HG03571 (cell line): Measurements from ENCODE around the gene RPS6KB2.
"Not testable (repeated sequence)": the region's sequence is repeated elsewhere in the genome, so short reads cannot be mapped to it uniquely, and the experiment has no call there.

Experiments
- ATAC-seq: cut with Tn5 transposase; IDR thresholded peaks from one replicate; pipeline ENCODE4 v1.9.1; 2021; ENCODE audit not compliant: unreplicated experiment

RPS6KB2 gene

GRCh38 chr11:67397536-67397935 is 30.8 kb upstream of the RPS6KB2 start:
- no peak for ATAC-seq

DNA sequence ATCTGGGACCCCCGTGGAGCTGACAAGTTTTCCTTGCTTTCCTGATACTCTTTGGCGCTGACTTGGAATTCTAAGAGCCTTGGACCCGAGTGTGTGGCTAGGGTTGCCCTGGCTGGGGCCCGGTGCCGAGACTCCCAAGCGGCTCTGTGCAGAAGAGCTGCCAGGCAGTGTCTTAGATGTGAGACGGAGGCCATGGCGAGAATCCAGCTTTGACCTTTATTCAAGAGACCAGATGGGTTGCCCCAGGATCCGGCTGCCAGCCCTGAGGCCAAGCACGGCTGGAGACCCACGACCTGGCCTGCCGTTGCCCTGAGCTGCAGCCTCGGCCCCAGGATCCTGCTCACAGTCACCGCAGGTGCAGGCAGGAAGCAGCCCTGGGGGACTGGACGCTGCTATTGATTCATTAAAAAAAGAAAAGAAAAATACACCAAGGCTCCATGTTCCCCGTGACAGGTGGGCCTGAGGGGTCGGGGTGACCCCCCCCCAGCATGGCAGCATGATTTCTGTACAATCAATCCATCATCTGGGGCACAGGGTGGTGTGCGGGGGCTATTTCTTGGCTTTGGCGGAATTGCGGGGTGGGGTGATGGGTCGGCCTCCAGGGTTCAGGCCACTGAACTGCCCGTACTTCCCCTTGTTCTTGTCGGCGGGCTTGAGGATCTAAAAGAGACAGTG is 30.2 kb upstream of the RPS6KB2 start:
- ATAC-seq, result no peak

DNA sequence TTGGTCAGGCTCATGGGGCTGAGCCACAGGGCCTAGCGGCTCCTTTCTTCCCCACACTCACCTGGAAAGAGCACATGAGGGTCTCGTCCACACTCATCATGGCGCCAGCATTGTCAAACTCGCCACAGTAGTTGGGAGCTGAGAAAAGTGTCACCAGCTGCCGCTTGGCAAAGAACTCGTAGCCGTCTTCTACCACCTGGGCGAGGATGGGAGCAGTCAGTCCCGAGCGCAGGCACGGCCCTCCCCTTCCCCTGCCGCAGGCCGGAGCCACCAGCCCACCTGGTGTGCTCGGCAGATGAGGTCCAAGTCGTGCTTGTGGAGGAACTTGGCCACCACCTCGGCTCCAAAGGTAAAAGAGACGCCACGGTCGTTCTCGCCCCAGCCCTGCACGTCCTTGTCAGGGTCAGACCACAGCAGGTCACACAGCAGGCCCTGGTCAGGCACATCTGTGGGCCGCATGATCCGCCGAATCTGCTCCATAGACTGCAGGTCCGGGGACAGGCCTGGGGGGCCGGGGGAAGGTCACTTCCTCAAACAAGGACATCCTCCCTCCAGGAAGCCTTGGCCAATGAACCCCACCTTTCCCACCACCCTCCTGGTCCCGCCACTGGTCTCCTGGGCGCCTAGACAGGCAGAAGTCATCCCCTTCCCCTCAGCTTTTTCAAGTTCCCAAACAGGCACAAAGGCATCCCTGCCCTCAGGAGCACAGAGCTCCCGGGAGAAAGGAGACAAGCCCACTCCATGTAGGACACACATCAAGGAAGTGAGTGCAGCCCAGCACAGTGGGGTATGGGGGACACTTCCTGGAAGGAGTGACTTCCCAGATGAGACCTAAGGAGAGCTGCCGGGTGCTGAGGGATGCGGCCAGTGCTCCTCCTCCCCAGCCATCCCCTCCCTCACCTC is 29.4 kb upstream of the RPS6KB2 start:
- no peak for ATAC-seq

- no peak for ATAC-seq
These were observed 27.9 kb upstream of the RPS6KB2 start for GRCh38 chr11:67400251-67400941.

- ATAC-seq, result peak; percentile 9
These were observed 27.3 kb upstream of the RPS6KB2 start for GRCh38 chr11:67400942-67401494.

- ATAC-seq, result peak; percentile 48
These were observed 26.7 kb upstream of the RPS6KB2 start, which contains the start of gene PPP1CA for GRCh38 chr11:67401495-67402191. Gene PPP1CA, minus strand, starts transcription at chr11:67401858. Its CDS starts 76 bp downstream, at chr11:67401782.

GRCh38 chr11:67402192-67402839 is 26.0 kb upstream of the RPS6KB2 start:
- not testable (repeated sequence) for ATAC-seq

DNA sequence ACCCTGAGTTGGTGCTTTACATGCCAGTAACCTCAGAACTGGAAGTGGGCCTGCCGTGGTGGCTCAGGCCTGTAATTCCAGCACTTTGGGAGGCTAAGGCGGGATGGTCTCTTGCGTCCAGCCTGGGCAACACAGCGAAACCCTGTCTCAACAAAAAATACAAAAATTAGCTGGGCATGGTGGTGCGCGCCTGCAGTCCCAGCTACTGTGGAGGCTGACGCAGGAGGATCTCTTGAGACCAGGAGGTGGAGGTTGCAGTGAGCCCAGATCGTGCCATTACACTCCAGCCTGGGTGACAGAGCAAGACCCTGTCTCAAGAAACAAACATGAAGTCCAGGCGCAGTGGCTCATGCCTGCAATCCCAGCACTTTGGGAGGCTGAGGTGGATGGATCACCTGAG is 25.2 kb upstream of the RPS6KB2 start:
- not testable (repeated sequence) for ATAC-seq

DNA sequence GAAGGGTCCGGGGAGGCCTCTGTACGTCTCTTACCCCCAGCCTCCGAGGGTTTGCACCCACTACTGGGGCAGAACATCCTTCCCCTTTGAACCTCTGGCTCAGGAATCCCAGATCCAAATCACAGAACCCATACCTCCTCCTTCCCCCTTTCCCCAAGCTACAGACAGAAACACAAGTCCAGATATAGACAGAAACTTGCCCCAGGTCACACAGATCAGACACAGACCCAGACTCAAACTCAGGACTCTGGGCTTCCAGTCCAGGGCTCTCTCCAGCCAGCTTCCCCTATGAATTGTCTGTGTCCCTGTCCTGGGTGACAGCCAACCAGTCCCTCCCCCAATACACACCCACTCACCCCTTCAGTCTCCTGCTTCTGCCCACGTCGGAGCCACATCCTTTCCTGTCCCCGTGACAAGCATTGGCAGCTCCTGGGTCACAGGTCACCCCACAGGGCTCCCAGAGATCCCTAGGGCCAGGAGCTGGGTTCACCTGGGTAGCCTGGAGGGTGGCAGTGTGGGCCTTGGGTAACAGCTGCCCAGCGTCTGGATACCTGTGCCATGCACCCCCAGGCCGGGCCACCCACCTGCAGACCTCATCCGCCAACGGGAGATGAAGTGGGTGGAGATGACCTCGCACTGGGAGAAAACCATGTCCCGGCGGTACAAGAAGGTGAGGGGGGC is 23.6 kb upstream of the RPS6KB2 start:
- no peak for ATAC-seq

DNA sequence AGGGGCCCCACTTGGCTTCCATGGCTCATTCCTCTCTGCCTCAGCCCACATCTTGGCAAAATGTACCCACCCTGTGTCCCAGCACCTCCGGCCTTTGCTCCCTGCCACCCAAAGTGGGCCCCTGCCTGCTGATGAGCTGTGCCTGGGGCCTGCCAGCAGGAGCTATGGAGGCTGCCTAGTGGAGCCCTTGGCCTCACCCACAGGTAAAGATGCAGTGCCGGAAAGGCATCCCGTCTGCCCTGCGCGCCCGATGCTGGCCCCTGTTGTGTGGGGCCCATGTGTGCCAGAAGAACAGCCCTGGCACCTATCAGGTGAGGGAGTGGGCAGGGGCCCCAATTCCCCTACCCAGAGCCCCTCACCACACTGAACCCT is 23.1 kb upstream of the RPS6KB2 start:
- no peak for ATAC-seq

DNA sequence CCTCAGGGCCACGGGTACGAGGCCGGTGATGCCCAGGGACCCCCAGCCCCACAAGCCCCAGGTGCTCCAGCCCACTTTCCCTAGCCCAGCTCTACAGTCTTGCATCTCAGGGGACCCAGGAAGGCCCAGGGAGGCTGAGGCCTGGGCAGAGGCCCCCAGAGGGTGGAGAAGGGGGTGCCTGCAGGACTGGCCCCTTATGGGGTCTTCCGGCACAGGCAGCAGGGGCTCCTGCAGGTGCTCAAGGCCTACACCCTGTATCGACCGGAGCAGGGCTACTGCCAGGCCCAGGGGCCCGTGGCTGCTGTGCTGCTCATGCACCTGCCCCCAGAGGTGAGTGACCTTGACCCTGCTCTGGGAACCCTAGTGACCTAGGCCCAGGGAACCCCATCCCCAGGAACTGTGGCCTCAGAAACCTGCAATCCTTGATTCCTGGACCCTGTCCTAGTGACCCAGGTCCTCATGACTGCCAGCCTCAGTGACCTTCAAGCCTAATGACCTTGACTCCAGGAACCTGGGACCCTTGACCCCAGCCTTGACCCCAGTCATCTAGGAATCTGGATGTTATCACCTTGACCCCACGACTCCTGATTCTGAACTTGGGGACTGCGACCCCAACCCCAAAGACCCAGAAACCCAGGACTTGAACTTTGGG is 22.5 kb upstream of the RPS6KB2 start:
- ATAC-seq, result no peak

- no peak for ATAC-seq
These were observed 21.8 kb upstream of the RPS6KB2 start for GRCh38 chr11:67406420-67406968.

- no peak for ATAC-seq
These were observed 21.2 kb upstream of the RPS6KB2 start for GRCh38 chr11:67406969-67407687.

DNA sequence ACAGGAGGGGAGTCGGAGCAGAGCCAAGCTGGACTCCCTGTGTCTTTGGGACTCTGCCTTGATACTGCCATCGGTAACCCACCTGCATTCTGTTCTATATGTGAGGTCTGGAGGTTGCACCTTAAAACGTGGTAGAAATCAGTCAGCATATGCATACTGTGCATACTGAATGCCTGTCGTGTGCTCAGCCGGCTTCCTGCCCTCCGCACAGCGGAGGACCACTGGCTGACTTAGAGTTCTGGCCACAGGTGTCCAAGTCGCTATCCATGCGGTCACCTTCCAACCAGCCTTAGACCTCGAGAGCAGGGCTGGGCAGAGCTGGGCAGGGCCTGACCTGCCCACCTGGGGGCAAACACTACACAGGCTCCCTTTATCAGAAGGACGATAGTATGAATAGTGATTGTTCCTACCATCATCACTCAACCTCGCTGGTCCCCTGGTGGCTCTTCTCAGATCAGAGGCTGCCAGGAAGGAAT is 20.6 kb upstream of the RPS6KB2 start:
- no peak for ATAC-seq

- no peak for ATAC-seq
These were observed 19.7 kb upstream of the RPS6KB2 start for GRCh38 chr11:67408437-67409200.

DNA sequence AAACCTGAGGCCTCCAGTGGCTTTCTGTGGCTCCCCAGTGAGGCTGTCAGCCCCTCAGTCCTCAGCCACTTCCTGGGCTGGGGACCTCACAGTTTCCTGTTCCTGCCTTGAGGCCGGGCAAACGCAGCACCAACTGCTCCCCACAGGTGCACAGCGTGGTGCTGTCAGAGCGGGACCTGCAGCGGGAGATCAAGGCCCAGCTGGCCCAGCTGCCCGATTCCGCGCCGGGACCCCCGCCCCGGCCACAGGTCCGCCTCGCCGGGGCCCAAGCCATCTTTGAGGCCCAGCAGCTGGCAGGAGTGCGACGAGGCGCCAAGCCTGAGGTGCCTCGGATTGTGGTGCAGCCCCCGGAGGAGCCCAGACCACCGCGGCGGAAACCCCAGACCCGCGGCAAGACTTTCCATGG is 19.0 kb upstream of the RPS6KB2 start:
- ATAC-seq, result peak; percentile 50

- no peak for ATAC-seq
These were observed 18.4 kb upstream of the RPS6KB2 start for GRCh38 chr11:67409781-67410368.
